Measurements from ENCODE around the gene PAPSS2.
"Not testable (repeated sequence)": the region's sequence is repeated elsewhere in the genome, so short reads cannot be mapped to it uniquely, and the experiment has no call there.

Gene PAPSS2

DNA sequence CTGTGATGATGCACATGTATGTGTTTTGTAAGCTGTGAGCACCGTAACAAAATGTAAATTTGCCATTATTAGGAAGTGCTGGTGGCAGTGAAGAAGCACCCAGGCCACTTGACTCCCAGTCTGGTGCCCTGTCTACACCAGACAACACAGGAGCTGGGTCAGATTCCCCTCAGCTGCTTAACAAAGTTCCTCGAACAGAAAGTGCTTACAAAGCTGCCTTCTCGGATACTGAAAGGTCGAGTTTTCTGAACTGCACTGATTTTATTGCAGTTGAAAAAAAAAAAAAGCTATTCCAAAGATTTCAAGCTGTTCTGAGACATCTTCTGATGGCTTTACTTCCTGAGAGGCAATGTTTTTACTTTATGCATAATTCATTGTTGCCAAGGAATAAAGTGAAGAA is 87.2 kb downstream of the PAPSS2 start:
- no peak for DNase-seq (ENCODE audit: low read depth in 2 of 3, low spot score in 1 of 3)

DNA sequence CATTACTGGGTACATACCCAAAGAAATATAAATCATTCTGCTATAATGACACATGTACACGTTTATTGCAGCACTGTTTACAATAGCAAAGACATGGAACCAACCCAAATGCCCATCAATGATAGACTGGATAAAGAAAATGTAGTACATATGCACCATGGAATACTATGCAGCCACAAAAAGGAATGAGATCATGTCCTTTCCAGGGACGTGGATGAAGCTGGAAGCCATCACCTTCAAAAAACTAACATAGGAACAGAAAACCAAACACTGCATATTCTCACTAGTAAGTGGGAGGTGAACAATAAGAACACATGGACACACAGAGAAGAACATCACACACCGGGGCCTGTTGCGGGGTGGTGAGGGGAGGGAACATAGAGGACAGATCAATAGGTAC is 88.6 kb downstream of the PAPSS2 start:
- DNase-seq (ENCODE audit: low read depth in 2 of 3, low spot score in 1 of 3), result not testable (repeated sequence)

DNA sequence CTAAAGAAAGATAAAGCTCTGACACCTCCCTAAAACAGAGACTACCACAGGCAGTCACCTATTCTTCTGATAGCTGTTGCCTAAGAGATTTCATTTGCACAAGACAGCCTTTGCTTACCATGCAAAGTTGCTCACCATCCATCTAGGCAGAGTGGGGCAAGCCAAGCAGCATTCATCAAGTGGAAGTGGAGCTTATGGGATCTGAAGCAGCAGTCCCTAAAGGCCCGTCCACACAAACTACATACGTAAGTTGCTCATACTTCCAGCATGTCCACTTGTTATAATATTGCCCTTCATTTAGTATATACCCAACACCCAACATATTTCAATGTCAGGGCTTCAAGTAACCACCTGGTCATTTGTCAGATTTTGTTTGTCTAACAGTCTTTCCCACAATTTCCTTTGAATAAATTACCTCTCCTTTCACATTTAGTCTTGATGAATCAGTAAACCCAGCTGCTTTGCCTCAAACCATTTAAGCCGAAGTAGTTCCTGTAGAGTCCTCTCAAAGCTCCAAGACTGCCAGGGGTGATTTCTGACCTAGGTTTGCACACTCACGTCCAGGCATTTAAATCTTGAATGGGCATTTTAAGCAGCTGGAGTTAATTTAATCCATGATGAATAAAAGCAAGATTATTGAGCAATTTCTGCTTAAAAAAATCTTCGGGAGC is 90.5 kb downstream of the PAPSS2 start:
- no peak for DNase-seq (ENCODE audit: low read depth in 2 of 3, low spot score in 1 of 3)

DNA sequence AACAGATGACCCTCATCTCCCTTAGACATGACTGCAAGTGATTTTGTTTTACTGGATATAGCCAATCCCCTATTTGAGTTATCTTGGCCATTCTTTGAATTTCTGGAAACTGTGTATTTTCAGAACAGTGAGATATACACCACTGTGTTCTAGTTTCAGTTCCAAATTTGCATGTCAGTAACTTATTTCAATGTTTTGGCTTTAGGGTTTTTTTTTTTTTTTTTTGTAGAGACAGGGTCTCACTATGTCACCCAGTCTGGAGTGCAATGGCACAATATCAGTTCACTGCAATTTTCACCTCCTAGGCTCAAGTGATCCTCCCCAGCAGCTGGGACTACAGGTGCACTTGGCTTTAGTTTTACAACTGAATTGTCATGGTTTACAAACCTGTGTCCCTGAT is 91.1 kb downstream of the PAPSS2 start:
- no peak for DNase-seq (ENCODE audit: low read depth in 2 of 3, low spot score in 1 of 3)

DNA sequence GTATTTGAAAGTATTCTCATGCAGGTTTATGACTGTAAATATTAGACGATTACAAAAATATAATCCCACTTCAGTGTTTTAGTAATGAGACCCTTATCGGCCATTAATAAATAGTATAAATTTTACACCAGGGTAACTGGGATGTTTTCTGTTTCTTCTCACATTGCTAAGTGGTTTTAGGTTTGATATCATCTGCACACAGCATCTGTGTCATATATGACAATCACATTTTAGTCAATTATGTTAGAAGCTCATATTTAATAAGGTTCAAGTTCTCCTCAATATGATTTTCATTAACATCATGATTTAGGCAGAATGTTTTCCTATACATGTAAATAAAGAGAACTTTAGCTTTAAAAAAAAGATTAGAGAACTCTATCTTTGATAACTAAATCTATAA is 91.6 kb downstream of the PAPSS2 start:
- no peak for DNase-seq (ENCODE audit: low read depth in 2 of 3, low spot score in 1 of 3)

DNA sequence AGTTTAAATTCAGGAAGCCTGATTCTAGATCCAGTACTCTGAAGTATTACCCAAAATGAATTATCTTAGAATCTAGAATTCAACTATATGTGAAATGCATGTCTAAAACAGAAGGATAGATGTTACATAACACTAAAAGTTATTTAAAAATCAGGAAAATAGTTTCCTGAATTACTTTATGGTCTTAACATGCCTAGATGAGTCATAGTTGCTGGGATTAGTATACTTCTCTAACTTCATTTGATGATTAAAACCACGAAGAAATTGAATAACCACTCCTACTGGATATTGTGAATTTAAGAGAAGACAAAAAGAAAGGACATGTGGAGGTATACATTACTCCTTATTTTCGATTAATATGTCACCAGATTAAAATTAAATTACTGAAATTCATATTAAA is 92.9 kb downstream of the PAPSS2 start:
- DNase-seq (ENCODE audit: low read depth in 2 of 3, low spot score in 1 of 3), result no peak

DNA sequence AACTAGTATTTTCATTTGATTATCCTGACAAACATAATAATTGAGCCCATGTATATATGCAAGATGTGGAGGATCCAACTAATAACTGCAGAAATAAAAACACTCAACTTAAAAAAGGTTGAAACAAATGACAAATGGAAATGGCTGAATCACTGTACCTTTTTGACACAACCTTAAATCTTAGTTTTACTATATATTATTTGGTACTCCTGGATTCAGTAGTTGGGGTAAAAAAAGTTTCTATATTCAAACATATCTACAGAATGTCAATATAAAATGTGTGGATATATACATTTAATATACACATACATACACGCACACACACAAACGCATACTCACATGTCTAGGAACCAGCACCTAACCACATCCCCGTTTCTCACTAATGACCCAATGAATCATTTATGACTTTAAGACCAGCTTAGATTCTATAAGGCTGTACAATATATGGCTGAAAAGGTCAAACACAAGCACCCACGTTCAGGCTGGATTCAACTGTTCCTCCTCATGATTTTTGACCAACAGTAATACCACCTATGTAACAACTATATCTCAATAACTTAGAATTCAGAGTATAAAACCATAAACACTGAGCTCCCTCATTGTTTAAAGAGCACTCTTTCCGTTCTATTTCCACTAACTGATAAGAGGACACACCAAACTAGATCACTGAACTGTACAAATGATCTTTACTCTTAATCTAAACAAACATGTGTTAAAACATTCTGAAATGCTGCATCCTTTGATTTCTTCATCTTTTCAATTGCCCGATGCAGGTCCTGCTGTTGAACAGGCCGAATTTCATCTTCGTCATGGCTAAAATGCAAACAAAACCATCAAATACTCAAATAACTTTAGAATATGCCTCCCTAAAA is 94.6 kb downstream of the PAPSS2 start:
- DNase-seq (ENCODE audit: low read depth in 2 of 3, low spot score in 1 of 3), result no peak

DNA sequence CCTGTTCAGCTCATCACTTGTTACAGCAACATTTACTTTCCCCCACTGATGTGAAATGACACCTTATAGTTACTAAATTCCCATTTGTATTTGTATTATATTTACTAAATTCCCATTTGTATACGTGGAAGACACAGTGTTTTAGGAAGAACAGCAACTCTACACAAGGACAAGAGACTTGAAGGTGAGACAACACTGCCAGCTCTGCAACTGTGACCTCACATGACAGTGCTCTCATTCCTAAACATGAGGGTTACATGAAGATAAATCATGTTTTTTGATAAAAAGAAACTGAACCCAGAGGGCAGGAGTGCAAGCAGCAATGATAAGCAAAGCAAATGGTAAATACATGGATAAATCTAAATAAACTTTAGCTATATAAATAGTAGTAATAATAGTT is 98.0 kb downstream of the PAPSS2 start:
- no peak for DNase-seq (ENCODE audit: low read depth in 2 of 3, low spot score in 1 of 3)

DNA sequence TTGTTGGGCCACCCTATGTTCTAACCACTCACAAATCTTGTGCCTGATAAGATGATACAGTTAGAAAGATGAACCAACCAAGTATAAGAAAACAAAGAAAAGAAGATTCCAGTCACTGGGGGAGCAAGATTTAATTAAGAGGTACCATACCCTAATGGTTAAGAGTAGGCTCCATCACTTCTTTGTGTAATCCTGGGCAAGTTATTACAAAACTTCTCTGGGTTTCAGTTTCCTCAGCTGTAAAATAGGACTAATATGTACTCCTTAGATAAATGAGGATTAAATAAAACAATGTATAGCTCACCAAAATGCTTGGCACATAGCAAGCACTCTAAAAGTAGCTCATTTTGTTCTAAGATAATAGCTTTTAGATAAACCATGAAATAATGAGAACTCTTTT is 99.9 kb downstream of the PAPSS2 start:
- no peak for DNase-seq (ENCODE audit: low read depth in 2 of 3, low spot score in 1 of 3)

DNA sequence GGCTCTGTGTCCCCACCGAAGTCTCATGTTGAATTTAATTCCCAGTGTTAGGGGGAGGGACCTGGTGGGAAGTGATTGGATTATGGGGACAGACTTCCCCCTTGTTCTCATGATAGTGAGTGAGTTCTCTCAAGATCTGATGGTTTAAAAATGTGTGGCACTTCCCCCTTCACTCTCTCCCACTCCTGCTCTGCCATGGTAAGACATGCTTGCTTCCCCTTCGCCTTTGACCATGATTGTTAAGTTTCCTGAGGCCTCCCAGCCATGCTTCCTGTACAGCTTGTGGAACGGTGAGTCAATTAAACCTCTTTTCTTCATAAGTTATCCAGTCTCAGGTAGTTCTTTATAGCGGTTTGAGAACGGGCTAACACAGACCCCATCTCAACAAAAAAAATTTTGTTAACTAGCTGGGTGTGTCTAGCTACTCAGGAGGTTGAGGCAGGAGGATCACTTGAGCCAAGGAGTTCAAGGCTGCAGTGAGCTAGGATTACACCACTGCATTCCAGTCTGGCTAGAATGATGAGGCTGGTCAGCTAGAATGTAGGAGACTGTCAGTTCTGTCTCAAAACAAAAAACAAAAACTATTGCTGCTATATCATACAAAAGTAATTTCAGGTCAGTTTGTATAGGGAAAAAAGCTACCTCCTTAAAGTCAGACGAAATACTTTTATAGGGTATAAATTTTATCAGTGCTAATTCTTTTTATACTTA is 100.7 kb downstream of the PAPSS2 start:
- DNase-seq (ENCODE audit: low read depth in 2 of 3, low spot score in 1 of 3), result no peak

DNA sequence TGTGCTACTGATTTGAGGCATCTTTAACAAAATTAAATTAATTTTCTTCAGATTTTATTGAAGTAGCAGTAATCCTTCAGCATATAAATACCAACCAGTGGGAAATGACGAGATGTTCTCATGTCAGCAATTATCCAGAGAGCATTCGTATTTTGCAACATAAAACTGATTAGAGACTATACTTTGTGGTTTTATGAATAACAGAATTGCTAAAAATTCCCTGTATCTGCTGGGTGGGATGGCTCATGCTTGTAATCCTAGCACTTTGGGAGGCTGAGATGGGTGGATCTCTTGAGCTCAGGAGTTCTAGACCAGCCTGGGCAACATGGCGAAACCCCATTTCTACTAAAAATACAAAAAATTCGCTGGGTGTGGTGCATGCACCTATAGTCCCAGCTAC is 101.5 kb downstream of the PAPSS2 start:
- DNase-seq (ENCODE audit: low read depth in 2 of 3, low spot score in 1 of 3), result no peak

DNA sequence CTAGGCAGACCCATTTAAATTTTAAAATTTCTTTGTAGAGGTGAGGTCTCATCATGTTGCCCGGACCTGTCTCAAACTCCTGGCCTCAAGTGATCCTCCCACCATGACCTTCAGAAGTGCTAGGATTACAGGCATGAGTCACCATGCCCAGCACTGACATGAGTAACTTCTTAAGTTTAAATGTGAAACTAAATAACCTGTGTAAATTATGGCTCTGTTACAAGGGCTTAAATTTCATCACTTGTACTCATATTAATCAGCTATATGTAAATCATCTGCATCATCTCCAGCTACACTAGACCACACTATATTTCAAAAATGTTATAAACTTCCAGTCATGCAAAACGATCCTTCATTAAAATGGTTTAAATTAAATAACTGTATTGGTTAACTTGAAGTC is 102.2 kb downstream of the PAPSS2 start:
- peak; percentile 37 to 43 (median 40) for DNase-seq (ENCODE audit: low read depth in 2 of 3, low spot score in 1 of 3)

DNA sequence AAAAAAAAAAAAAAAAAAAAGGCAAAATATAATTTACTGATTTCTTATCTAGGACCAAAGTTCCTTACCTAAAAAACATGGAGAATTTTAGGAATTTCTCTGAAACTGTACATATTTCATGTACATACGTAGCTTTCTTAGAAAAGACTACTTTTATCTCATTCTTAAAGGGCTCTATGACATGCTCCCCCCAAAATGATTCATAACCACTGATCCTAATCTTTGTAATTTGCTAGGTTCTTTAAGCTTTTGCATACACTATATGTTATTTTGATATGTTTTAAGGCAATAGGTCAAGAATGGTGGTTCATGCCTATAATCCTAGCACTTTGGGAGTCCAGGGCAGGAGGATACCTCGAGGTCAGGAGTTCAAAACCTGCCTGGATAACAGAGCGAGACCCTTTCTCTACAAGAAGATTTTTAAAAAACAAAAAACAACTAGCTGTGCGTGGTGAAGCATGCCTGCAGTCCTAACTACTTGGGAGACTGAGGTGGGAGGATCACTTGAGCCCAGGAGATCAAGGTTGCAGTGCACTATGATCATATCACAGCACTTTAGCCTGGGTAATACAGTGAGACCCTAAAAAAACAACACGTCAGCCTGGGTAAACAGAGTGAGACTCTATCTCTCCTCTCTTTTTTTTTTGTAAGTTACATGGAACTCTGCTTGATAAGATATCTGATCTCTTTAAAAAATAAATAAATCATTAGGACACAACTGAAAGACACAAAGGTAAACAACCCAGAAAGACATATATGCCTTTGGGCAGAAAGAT is 103.6 kb downstream of the PAPSS2 start:
- no peak for DNase-seq (ENCODE audit: low read depth in 2 of 3, low spot score in 1 of 3)

DNA sequence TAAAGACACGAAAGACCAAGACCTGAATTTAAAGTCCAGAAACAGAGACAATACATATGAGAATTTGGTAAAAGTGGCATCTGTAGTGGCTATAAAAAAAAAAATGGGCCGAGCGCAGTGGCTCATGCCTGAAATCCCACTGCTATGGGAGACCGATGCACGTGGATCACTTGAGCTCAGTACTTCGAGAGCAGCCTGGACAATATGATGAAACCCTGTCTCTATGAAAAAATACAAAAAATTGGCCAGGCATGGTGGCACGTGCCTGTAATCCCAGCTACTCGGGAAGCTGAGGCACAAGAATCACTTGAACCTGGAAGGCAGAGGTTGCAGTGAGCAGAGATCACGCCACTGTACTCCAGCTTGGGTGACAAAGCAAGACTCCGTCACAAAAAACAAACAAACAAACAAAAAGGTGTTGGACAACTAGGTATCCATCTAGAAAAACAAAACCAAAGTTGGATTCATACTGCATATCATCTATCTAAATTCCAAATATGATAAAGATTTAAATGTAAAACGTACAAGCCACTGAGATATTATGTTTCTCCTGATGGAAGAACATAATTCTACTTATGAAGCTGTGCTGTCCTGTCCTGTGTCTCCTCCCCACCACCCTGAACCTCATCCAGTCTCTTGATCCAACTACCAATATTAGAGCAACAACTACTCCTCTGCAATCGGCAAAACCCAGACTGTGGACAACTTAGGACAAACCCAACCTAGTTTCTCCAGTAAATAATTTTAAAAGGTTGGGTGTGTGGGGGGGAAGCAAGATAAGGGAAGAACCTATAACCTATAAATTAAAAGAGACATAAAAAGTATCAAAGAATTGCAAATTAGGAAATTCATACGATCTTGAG is 104.6 kb downstream of the PAPSS2 start:
- DNase-seq (ENCODE audit: low read depth in 2 of 3, low spot score in 1 of 3), result no peak

DNA sequence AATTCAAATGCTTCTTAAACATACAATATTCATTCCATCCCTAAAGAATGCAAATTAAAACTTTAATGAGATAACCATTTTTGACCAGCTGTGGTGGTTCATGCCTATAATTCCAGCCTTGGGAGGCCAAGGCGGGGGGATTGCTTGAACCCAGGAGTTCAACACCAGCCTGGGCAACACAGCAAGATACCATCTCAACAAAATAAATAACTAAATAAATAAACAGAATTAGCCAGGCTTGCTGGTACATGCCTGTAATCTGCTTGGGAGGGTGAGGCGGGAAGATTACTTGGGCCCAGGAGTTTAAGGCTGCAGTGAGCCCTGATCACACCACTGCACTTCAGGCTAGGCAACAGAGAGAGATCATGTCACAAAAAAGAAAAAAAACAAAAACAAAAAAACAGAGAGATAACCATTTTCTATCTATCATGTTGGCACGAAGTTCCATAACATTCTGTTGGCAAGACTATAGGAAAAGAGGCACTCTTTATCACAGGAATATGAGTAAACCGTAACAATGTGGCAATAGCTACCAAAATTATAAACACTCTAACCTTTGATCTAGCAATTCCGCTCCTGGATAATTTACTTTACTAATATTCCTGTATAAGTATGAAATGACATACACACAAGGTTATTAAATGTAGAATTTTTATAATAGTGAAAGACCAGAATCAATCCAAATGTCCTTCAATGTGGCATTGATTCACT is 106.1 kb downstream of the PAPSS2 start:
- no peak for DNase-seq (ENCODE audit: low read depth in 2 of 3, low spot score in 1 of 3)

DNA sequence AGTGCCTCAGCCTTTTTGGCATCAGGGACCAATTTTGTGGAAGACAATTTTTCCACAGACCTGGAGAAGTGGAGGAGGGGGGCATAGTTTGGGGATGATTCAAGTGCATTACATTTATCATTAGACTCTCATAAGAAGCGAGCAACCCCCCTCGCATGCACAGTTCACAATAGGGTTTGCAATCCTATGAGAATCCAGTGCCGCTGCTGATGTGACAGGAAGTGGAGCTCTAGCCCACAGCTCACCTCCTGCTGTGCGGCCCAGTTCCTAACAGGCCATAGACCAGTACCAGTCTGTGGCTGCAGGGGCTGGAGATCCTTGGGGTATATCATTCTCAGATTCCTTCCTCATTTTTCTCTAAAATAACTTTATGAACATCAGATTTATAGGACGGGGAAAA is 107.6 kb downstream of the PAPSS2 start:
- DNase-seq (ENCODE audit: low read depth in 2 of 3, low spot score in 1 of 3), result no peak

DNA sequence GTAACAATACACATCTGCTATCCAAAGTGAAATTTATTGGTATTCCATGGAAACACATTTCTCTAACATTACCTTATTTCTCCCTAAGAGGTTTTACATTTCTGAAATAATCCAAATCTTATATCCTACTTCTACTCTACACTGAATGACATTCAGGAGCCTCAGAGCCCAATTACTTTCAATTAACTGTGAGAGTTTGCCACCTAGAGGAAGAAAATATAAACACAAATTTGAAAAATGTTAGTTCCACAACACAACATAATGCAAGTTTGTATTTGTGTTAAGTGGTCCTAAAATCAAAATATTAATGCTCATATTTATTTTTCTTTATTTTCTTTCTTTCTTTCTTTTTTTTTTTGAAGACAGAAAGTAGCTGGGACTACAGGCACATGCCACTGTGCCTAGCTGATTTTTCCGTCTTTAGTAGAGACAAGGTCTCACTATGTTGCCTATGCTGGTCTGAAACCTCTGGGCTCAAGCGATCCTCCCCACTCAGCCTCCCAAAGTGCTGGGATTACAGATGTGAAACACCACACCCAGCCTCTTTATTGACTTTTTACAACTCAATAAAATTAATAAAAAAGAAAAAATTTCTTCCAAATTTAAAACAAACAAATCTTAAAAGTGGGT is 112.3 kb downstream of the PAPSS2 start:
- no peak for DNase-seq (ENCODE audit: low read depth in 2 of 3, low spot score in 1 of 3)

DNA sequence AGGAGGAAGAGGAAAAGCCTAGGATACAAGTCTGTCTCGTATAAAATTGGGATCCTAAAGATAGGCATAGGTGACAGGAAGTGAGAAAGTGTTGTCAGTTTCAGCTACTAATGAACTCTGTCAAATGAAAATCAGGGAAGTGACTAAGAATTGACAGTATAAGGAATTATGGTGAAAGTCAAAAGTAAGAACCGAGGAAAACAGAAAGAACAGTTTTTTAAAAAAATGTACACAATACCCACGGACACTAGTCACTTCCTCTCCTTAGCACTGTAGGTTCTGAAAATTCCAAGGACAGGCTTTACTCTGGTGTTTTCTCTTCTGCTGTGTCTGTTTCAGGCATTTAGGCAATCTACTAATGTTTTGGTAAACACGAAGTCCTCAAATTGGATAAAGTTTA is 116.1 kb downstream of the PAPSS2 start:
- no peak for DNase-seq (ENCODE audit: low read depth in 2 of 3, low spot score in 1 of 3)

DNA sequence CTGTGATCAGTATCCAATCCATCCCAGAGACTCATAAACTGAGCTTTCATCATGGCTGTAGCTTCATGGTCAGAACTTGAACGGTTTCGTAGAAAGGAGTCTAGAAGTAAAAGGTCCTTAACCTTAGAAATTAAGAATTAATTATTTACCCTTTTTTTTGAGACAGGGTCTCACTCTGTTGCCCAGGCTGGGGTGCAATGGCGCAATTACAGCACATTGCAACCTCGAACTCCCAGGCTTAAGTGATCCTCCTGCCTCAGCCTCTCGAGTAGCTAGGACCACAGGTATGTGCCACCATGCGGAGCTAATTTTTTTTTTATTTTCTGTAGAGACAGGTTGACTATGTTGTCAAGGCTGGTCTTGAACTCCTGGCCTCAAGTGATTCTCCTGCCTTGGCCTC is 116.7 kb downstream of the PAPSS2 start:
- no peak for DNase-seq (ENCODE audit: low read depth in 2 of 3, low spot score in 1 of 3)
